WTC11 (cell line): ENCODE results near the gene GBA2. TPM values are rescaled to one million over a fixed set of nuclear protein-coding genes. Genes with fewer than 3 reads are reported as not detected.

Experiments used
- ATAC-seq: fragments of 200-7000 bp; cut with Tn5 transposase; 2 replicates; pipeline ENCODE4 v1.10.0; 2021; ENCODE audit warnings: mild to moderate bottlenecking, moderate library complexity
- CTCF ChIA-PET: fragments of 300-600 bp; sonication (Branson Sonifier 250); formaldehyde crosslinking; loops from one replicate; lab custom pipeline; 2021; ENCODE audit warnings: antibody characterized with exemption; lab: Charles Lee
- POLR2A ChIA-PET: fragments of 350-600 bp; sonication (Branson Sonifier 250); formaldehyde crosslinking; loops from one replicate; lab custom pipeline; 2021; ENCODE audit warnings: antibody characterized with exemption; lab: Charles Lee
- DNase-seq: peaks from one replicate; pipeline ENCODE4 v3.0.0; 2021; ENCODE audit warnings: low spot score
- H3K27ac Mint-ChIP-seq: 2 replicates; pipeline ENCODE4 v1.8.0; 2021; ENCODE audit warnings: mixed read lengths
- H3K27me3 Mint-ChIP-seq: 2 replicates; pipeline ENCODE4 v1.8.0; 2021; ENCODE audit warnings: low read depth, mild to moderate bottlenecking, moderate library complexity, mixed read lengths
- H3K36me3 Mint-ChIP-seq: 2 replicates; pipeline ENCODE4 v1.8.0; 2021; ENCODE audit warnings: mixed read lengths
- H3K4me1 Mint-ChIP-seq: 2 replicates; pipeline ENCODE4 v1.8.0; 2022; ENCODE audit warnings: mixed read lengths
- H3K4me3 Mint-ChIP-seq: 2 replicates; pipeline ENCODE4 v1.8.0; 2021; ENCODE audit warnings: mild to moderate bottlenecking, moderate library complexity, mixed read lengths
- H3K9me3 Mint-ChIP-seq: 2 replicates; pipeline ENCODE4 v1.8.0; 2021; ENCODE audit warnings: mixed read lengths
- ARID4B ChIP-seq: sonication (generic); formaldehyde crosslinking; IDR thresholded peaks from 2 replicates; pipeline ENCODE4 v1.8.0; 2023; ENCODE audit warnings: missing genetic modification reagents, mild to moderate bottlenecking, borderline replicate concordance
- ATF1 ChIP-seq: sonication (generic); formaldehyde crosslinking; IDR thresholded peaks from 2 replicates; pipeline ENCODE4 v1.8.1; 2023; ENCODE audit warnings: mild to moderate bottlenecking, moderate library complexity, missing genetic modification reagents
- CREM ChIP-seq: sonication (generic); formaldehyde crosslinking; IDR thresholded peaks from 2 replicates; pipeline ENCODE4 v1.8.1; 2022; ENCODE audit warnings: mild to moderate bottlenecking, missing genetic modification reagents, moderate library complexity
- IRF1 ChIP-seq: sonication (generic); formaldehyde crosslinking; IDR thresholded peaks from 2 replicates; pipeline ENCODE4 v1.8.0; 2023; ENCODE audit warnings: missing genetic modification reagents
- JUN ChIP-seq: sonication (generic); formaldehyde crosslinking; IDR thresholded peaks from 2 replicates; pipeline ENCODE4 v1.8.0; 2023; ENCODE audit warnings: mild to moderate bottlenecking, missing genetic modification reagents
- KAT7 ChIP-seq: sonication (generic); formaldehyde crosslinking; IDR thresholded peaks from 2 replicates; pipeline ENCODE4 v1.8.1; 2023; ENCODE audit warnings: missing genetic modification reagents, mild to moderate bottlenecking, borderline replicate concordance
- MLX ChIP-seq: sonication (generic); formaldehyde crosslinking; IDR thresholded peaks from 2 replicates; pipeline ENCODE4 v1.8.1; 2023; ENCODE audit warnings: mild to moderate bottlenecking, missing genetic modification reagents, moderate library complexity
- SMAD4 ChIP-seq: sonication (generic); formaldehyde crosslinking; IDR thresholded peaks from 2 replicates; pipeline ENCODE4 v1.8.0; 2022; ENCODE audit warnings: mild to moderate bottlenecking, missing genetic modification reagents
- TEAD1 ChIP-seq: sonication (generic); formaldehyde crosslinking; IDR thresholded peaks from 2 replicates; pipeline ENCODE4 v1.8.0; 2022; ENCODE audit warnings: mild to moderate bottlenecking, missing genetic modification reagents
- USF1 ChIP-seq: sonication (generic); formaldehyde crosslinking; IDR thresholded peaks from 2 replicates; pipeline ENCODE4 v1.8.0; 2022; ENCODE audit warnings: mild to moderate bottlenecking, missing genetic modification reagents
- ZNF219 ChIP-seq: sonication (generic); formaldehyde crosslinking; IDR thresholded peaks from 2 replicates; pipeline ENCODE4 v1.8.0; 2023; ENCODE audit warnings: missing genetic modification reagents, mild to moderate bottlenecking, borderline replicate concordance
- ZNF512 ChIP-seq: sonication (generic); formaldehyde crosslinking; IDR thresholded peaks from 2 replicates; pipeline ENCODE4 v1.8.1; 2022; ENCODE audit warnings: missing genetic modification reagents, borderline replicate concordance
- ZNF532 ChIP-seq: fragments of 250-450 bp; sonication (Bioruptor Pico); IDR thresholded peaks from 2 replicates; pipeline ENCODE4 v1.9.0; 2021; ENCODE audit warnings: mild to moderate bottlenecking, borderline replicate concordance
- total RNA-seq: library from RNA; stranded (reverse); gene quantifications from 3 replicates; pipeline ENCODE4 v1.2.3, GENCODE V29; 2021

GBA2 gene
- total RNA-seq, 1 experiment from 2014 or later: 104 TPM

GRCh38 chr9:35748242-35748857 lies 678 bp downstream of the GBA2 start:
- peak overlapping the region; percentile 74 for H3K27ac Mint-ChIP-seq
- POLR2A ChIA-PET: interaction anchor here (1.0 to 2.1 kb wide), 2 partner anchors 16 to 27 kb away, joined by 3 to 13 read pairs; partner anchors contain the start of genes CREB3 and TLN1
- ATAC-seq (peak; percentile 5; the same call in 1 of the 2 replicates), DNase-seq (no peak)
- H3K9me3 Mint-ChIP-seq: no peaks in the 10 kb centered on the region
- CTCF ChIA-PET: interaction anchor here (0.9 to 4.1 kb wide), 16 partner anchors 8 to 197 kb away, joined by 3 to 27 read pairs (median 6); partner anchors contain the start of genes ARHGEF39, CREB3 and TLN1
- peak overlapping the region; percentile 92 for H3K4me3 Mint-ChIP-seq
- TF ChIP-seq KAT7: 0 out of 2 replicates have a peak, but pooled peaks have one; percentile 46
- no peak for TF ChIP-seq MLX (CRISPR knock-in tag)
- 0 out of 2 replicates have a peak, but pooled peaks have one; percentile 18 for TF ChIP-seq USF1 (CRISPR knock-in tag)
- H3K4me1 Mint-ChIP-seq: peaks cover 27% of the 10 kb centered on the region
- peaks cover 40% of the 10 kb centered on the region for H3K36me3 Mint-ChIP-seq
- H3K27me3 Mint-ChIP-seq: no peaks in the 10 kb centered on the region

GRCh38 chr9:35746583-35746982 lies 2.4 kb downstream of the GBA2 start:
- no peak for ATAC-seq
- no peak overlapping the region for H3K27ac Mint-ChIP-seq
- H3K9me3 Mint-ChIP-seq: no peaks in the 10 kb centered on the region
- no peak for DNase-seq
- ChIA-PET POLR2A (interaction anchor here (1.1 to 1.8 kb wide), 2 partner anchors 11 to 14 kb away, joined by 3 to 8 read pairs; partner anchors contain the start of genes CREB3 and TLN1), CTCF (interaction anchor here (1.0 to 4.1 kb wide), 4 partner anchors 10 to 19 kb away, joined by 4 to 27 read pairs (median 9); no protein-coding TSS in a partner anchor)
- H3K27me3 Mint-ChIP-seq: no peaks in the 10 kb centered on the region
- H3K4me3 Mint-ChIP-seq: peak overlapping the region; percentile 92
- H3K4me1 Mint-ChIP-seq: peaks cover 27% of the 10 kb centered on the region
- TF ChIP-seq IRF1 (CRISPR knock-in tag) (no peak), ZNF219 (no peak), TEAD1 (CRISPR knock-in tag) (no peak)
- peaks cover 46% of the 10 kb centered on the region for H3K36me3 Mint-ChIP-seq

- DNase-seq (no peak), ATAC-seq (no peak)
- Mint-ChIP-seq H3K36me3 (peaks cover 48% of the 10 kb centered on the region), H3K27me3 (no peaks in the 10 kb centered on the region), H3K4me3 (peak overlapping the region; percentile 61; the same call in 1 of the 2 replicates), H3K27ac (peak overlapping the region; percentile 39; the same call in 1 of the 2 replicates), H3K9me3 (no peaks in the 10 kb centered on the region), H3K4me1 (peaks cover 27% of the 10 kb centered on the region)
- POLR2A ChIA-PET: no interaction called here
- no peak for TF ChIP-seq CREM (CRISPR knock-in tag)
- TF ChIP-seq JUN (CRISPR knock-in tag): no peak
- CTCF ChIA-PET: interaction anchor here (0.8 to 1.6 kb wide), 4 partner anchors 9 to 90 kb away, joined by 3 to 7 read pairs (median 4); no protein-coding TSS in a partner anchor
These were observed 3.5 kb downstream of the GBA2 start for GRCh38 chr9:35745569-35745968.

GRCh38 chr9:35743880-35744518 lies 5.0 kb downstream of the GBA2 start:
- no peaks in the 10 kb centered on the region for H3K27me3 Mint-ChIP-seq
- H3K9me3 Mint-ChIP-seq: no peaks in the 10 kb centered on the region
- H3K4me1 Mint-ChIP-seq: peaks cover 22% of the 10 kb centered on the region
- POLR2A ChIA-PET: no interaction called here
- CTCF ChIA-PET: interaction anchor here (1.6 kb wide), 1 partner anchor 8 kb away, joined by 7 read pairs; no protein-coding TSS in a partner anchor
- DNase-seq: no peak
- H3K4me3 Mint-ChIP-seq: no peak overlapping the region
- ATAC-seq: no peak
- no peak overlapping the region for H3K27ac Mint-ChIP-seq
- H3K36me3 Mint-ChIP-seq: peaks cover 56% of the 10 kb centered on the region
- TF ChIP-seq JUN (CRISPR knock-in tag): no peak
- TF ChIP-seq ZNF532 (CRISPR knock-in tag): no peak
- no peak for TF ChIP-seq ZNF512 (CRISPR knock-in tag)
- TF ChIP-seq SMAD4 (CRISPR knock-in tag): no peak
- TF ChIP-seq ATF1 (CRISPR knock-in tag): no peak
- no peak for TF ChIP-seq ARID4B (CRISPR knock-in tag)
